ENCODE measurements around the gene GRWD1. TPM values are rescaled to one million over a fixed set of nuclear protein-coding genes. Genes with fewer than 3 reads are reported as not detected.
A peak's percentile ranks its signal among the peaks of the same experiment; 100 is the strongest.
"Not testable (repeated sequence)": the region's sequence is repeated elsewhere in the genome, so short reads cannot be mapped to it uniquely, and the experiment has no call there.

Gene GRWD1
- total RNA-seq, 2 experiments from 2014 or later = 32.4 to 36.0 TPM

DNA sequence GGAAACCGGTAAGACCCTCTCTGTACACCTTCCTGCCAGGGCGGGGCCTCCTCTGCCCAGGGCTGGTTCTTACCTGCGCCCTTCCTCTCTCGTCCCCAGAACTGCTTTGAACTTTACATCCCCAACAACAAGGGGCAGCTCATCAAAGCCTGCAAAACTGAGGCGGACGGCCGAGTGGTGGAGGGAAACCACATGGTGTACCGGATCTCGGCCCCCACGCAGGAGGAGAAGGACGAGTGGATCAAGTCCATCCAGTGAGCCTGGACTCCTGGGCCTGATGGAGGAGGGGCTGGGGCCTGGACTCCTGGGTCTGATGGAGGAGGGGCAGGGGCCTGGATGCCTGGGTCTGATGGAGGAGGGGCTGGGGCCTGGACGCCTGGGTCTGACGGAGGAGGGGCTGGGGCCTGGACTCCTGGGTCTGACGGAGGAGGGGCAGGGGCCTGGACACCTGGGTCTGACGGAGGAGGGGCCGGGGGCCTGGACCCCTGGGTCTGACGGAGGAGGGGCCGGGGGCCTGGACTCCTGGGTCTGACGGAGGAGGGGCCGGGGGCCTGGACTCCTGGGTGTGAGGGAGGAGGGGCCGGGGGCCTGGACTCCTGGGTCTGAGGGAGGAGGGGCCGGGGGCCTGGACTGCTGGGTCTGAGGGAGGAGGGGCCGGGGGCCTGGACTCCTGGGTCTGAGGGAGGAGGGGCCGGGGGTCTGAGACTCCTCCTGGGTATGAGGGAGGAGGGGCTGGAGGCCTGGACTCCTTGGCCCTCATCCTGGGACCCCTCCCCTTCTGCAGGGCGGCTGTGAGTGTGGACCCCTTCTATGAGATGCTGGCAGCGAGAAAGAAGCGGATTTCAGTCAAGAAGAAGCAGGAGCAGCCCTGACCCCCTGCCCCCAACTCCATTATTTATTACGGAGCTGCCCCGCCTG lies 32.8 kb downstream of the GRWD1 start:
- intact Hi-C loops (cut with micrococcal nuclease) = no loop called here
- Mint-ChIP-seq H3K36me3 (ENCODE audit: low read depth) (peaks cover 5% of the 10 kb centered on the region), H3K4me1 (ENCODE audit: low read depth) (peaks cover 19% of the 10 kb centered on the region), H3K27ac (no peak overlapping the region), H3K27me3 (ENCODE audit: low read depth) (no peaks in the 10 kb centered on the region), H3K9me3 (no peaks in the 10 kb centered on the region), H3K4me3 (no peak overlapping the region)
- CTCF ChIA-PET = interaction anchor here (3.0 kb wide), 1 partner anchor 11 kb away, joined by 25 read pairs; no protein-coding TSS in a partner anchor
- no peak for DNase-seq

DNA sequence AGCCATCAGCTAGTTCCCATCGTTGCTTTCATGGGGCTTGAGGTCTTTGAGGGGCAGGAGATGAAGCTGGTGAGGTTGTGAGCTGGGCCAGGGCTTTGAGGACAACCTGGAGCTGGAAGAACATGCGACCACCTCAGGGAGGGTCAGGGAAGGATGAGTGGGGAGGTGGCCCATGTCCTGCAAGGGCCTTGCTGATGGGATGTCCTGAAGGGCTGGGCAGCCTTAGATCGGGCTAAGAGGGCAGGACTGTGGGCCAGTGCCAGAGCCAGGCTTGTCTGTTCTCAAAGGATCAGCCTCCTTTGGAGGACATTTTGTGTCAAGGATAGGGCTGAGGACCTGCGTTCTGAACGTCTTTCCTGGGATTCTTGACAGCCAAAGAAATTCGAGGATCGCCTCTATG lies 33.9 kb downstream of the GRWD1 start:
- Mint-ChIP-seq H3K27ac (peak overlapping the region; percentile 9), H3K9me3 (no peaks in the 10 kb centered on the region), H3K36me3 (ENCODE audit: low read depth) (peaks cover 2% of the 10 kb centered on the region), H3K4me1 (ENCODE audit: low read depth) (peaks cover 19% of the 10 kb centered on the region), H3K4me3 (peak overlapping the region; percentile 75), H3K27me3 (ENCODE audit: low read depth) (no peaks in the 10 kb centered on the region)
- DNase-seq = no peak
- CTCF ChIA-PET = interaction anchor here (3.0 kb wide), 1 partner anchor 10 kb away, joined by 25 read pairs; no protein-coding TSS in a partner anchor
- intact Hi-C loops (cut with micrococcal nuclease) = no loop called here

DNA sequence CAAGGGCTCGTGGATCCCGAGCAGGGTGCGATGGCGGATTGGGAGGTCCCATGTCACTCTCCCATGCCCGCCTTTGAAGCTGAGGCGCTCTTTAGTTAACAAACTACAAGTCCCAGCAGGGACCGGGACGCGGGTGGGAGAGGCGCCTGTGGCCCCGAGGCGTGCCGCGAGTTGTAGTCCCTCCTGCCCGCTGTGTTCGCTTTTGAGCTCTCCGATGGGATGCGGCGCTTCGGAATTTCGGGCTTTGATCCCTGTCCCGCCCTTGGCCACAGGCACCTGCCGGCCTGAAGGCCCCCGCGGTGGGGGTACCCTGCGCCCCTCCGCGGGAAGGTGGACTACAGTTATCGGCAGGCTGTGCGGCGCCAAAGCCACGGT lies 34.4 kb downstream of the GRWD1 start:
- DNase-seq = peak; percentile 40

DNA sequence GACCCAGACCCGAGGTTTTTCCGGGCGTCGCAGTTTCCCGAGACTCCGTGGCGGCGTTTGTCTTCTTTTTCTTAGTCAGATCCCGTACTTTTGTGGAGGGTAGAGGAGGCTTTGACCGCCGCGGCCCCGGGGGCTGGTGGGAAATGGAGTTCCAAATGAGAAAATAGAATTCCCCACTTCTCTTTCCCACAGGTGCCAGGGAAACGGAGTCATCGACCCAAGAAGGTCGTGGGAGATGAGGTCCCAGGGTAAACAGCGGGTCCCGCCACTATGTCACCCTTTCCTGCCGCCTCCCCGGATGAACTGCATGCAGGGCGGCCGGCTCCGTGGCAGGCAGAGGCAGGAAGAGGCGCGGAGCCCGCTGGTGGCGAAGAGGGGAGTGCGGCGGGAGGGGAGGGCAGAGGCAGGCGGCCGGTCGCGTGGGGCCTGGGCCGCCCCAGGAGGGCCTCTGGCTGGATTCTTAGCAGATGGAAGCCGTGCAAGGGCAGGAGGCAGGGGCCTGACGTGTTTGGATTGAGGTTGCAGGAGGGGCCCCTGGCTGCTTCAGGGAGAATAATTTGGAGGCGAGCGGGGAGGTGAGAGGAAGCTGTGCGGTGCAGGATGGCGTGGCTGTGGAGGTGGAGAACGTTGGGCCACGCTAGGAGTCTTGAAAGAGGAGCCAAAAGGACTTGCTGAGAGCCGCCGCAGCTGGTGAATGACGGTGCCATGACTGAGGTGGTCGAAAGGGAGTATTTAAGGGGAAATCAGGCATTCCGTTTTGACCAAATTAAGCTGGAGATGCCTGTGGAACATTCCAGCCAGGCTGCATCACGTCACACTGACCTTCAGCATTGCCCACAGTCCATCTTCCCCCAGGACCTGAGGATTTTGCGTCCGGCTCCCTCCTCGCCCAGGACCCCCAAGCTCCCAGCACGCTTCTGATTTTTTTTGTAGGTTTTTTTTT lies 35.0 kb downstream of the GRWD1 start:
- DNase-seq = peak; percentile 70
- Mint-ChIP-seq H3K27ac (peak overlapping the region; percentile 79), H3K4me1 (ENCODE audit: low read depth) (peaks cover 19% of the 10 kb centered on the region), H3K9me3 (no peaks in the 10 kb centered on the region), H3K36me3 (ENCODE audit: low read depth) (peaks cover 2% of the 10 kb centered on the region), H3K4me3 (peak overlapping the region; percentile 75), H3K27me3 (ENCODE audit: low read depth) (no peaks in the 10 kb centered on the region)
- CTCF ChIA-PET = interaction anchor here (0.6 to 3.0 kb wide), 4 partner anchors 9 to 161 kb away, joined by 3 to 25 read pairs (median 6); no protein-coding TSS in a partner anchor
- intact Hi-C loops (cut with micrococcal nuclease) = no loop called here

More for the DNA sequence above, 34.4 kb downstream of the GRWD1 start:
- Mint-ChIP-seq H3K27ac (peak overlapping the region; percentile 79), H3K36me3 (ENCODE audit: low read depth) (peaks cover 2% of the 10 kb centered on the region), H3K9me3 (no peaks in the 10 kb centered on the region), H3K4me1 (ENCODE audit: low read depth) (peaks cover 19% of the 10 kb centered on the region), H3K4me3 (peak overlapping the region; percentile 75), H3K27me3 (ENCODE audit: low read depth) (no peaks in the 10 kb centered on the region)
- CTCF ChIA-PET = interaction anchor here (3.0 kb wide), 1 partner anchor 9 kb away, joined by 25 read pairs; no protein-coding TSS in a partner anchor
- intact Hi-C loops (cut with micrococcal nuclease) = no loop called here

DNA sequence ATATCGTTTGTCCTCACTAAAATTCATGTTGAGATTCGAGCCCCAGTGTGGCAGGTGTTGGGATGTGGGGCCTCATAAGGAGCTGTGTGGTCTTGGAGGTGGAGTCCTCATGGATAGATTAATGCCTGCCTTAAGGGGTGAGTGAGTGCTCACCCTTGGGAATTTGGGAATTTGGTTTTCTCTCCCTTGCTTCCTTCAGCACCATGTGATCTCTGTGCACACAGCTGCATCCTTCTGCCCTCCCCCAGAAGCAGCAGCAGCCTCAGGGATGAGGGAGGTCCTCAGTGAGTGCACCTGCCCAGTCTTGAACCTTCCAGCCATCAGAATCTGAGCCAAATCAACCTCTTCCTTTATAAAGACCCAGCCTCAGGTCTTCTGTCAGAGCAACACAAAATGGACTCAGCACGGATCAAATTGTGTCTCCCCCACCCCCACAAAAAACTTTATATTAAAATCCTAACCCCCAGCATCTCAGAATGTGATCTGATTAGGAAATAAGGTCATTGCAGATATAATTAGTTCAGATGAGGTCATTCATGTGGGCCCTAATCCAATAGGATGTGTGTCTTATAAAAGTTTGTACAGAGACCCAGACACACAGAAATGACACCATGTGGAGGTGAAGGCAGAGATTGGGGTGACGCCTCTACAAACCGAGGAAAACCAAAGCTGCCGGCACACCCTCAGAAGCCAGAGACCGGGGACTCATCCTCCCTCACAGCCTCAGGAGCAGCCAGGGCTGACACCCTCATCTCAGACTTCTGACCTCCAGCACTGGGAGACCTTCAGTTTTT lies 36.3 kb downstream of the GRWD1 start:
- peak overlapping the region; percentile 20 for H3K4me3 Mint-ChIP-seq
- no peaks in the 10 kb centered on the region for H3K36me3 Mint-ChIP-seq (ENCODE audit: low read depth)
- H3K9me3 Mint-ChIP-seq = no peaks in the 10 kb centered on the region
- no peak overlapping the region for H3K27ac Mint-ChIP-seq
- CTCF ChIA-PET = interaction anchor here (1.1 to 3.0 kb wide), 2 partner anchors 7 to 25 kb away, joined by 3 to 25 read pairs; no protein-coding TSS in a partner anchor
- peaks cover 19% of the 10 kb centered on the region for H3K4me1 Mint-ChIP-seq (ENCODE audit: low read depth)
- intact Hi-C loops (cut with micrococcal nuclease) = no loop called here
- no peak for DNase-seq
- no peaks in the 10 kb centered on the region for H3K27me3 Mint-ChIP-seq (ENCODE audit: low read depth)

DNA sequence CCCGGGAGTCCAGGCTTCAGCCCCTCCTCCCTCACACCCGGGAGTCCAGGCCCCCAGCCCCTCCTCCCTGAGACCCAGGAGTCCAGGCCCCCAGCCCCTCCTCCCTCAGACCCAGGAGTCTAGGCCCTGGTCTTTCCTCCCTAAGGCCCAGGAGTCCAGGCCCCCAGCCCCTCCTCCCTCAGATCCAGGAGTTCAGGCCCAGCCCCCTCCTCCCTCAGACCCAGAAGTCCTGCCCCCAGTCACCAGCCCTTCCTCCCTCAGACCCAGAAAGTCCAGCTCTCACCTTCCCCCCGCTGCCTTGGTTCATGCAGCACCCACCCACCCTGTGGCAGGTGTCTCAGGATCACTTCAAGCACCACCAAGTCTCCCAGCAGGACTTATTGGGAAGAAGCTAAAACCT lies 37.5 kb downstream of the GRWD1 start:
- no peaks in the 10 kb centered on the region for H3K27me3 Mint-ChIP-seq (ENCODE audit: low read depth)
- intact Hi-C loops (cut with micrococcal nuclease) = no loop called here
- H3K9me3 Mint-ChIP-seq = no peaks in the 10 kb centered on the region
- H3K4me1 Mint-ChIP-seq (ENCODE audit: low read depth) = peaks cover 19% of the 10 kb centered on the region
- DNase-seq = no peak
- H3K4me3 Mint-ChIP-seq = no peak overlapping the region
- H3K36me3 Mint-ChIP-seq (ENCODE audit: low read depth) = no peaks in the 10 kb centered on the region
- H3K27ac Mint-ChIP-seq = no peak overlapping the region
- CTCF ChIA-PET = interaction anchor here (0.8 kb wide), 1 partner anchor 101 kb away, joined by 3 read pairs; no protein-coding TSS in a partner anchor

DNA sequence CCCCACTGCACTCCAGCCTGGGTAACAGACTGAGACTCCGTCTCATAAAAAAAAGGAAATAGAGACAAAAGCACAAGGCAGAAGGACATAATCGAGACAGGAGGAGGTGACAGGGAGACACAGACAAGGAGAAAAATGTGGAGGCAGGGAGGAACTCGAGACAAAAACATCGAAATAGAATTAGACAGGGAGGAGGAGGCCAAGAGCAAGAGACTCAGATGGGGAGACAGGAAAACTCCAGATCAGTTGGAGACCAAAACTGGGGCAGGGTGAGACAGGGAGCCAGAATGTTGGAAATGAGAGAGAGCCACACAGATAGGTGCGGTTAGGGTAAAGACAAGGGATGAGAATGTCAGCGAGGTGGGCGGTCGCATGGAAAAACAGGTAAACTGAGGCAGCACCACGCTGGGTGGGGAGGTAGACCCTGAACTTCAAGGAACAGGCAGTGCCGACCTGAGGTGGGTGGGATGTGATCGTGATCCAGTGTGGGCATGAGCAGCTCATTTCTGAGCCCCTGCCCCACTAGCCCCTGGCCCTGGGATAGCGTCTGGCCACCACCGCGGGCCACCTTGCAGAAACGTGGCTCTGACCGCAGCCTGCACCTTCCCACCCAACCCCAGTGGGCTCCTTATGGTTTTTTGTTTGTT lies 38.6 kb downstream of the GRWD1 start:
- Mint-ChIP-seq H3K27me3 (ENCODE audit: low read depth) (no peaks in the 10 kb centered on the region), H3K27ac (no peak overlapping the region), H3K9me3 (no peaks in the 10 kb centered on the region), H3K36me3 (ENCODE audit: low read depth) (no peaks in the 10 kb centered on the region), H3K4me3 (no peak overlapping the region), H3K4me1 (ENCODE audit: low read depth) (peaks cover 19% of the 10 kb centered on the region)
- intact Hi-C loops (cut with micrococcal nuclease) = no loop called here
- CTCF ChIA-PET = no interaction called here
- no peak for DNase-seq

DNA sequence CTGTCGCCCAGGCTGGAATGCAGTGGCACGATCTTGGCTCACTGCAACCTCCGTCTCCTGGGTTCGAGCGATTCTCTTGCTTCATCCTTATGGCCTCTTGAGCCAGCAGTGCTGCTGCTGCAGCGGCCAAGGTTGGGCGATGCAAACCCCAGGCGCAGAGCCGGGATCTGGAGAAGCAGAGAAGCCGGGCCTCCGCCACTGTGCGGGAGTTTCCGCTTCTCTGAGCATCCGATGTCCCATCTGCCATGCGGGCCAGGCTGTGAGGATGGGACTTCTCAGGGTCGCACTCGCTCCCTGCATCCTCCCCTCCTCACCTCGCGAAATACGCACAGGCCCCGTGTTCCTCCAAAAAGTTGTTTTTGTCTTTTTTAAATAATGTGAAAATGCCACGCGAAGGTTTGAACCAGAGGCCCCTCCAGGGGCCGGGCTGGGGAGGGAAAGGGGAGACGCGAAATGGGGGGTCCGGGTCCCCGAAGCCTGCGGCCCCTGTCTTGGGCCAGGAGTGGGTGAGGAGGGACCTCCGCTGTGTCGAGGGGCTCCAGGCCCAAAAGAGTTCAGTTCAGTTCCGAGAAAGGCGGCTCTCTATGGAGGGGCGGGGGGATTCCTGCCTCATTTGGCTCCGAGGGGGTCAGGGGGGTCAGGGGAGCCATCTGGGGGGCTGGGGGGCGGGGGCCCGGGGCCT lies 39.3 kb downstream of the GRWD1 start:
- CTCF ChIA-PET = no interaction called here
- intact Hi-C loops (cut with micrococcal nuclease) = no loop called here
- H3K27ac Mint-ChIP-seq = no peak overlapping the region
- H3K36me3 Mint-ChIP-seq (ENCODE audit: low read depth) = no peaks in the 10 kb centered on the region
- no peak overlapping the region for H3K4me3 Mint-ChIP-seq
- H3K9me3 Mint-ChIP-seq = no peaks in the 10 kb centered on the region
- peaks cover 18% of the 10 kb centered on the region for H3K4me1 Mint-ChIP-seq (ENCODE audit: low read depth)
- DNase-seq = no peak
- peaks cover 3% of the 10 kb centered on the region for H3K27me3 Mint-ChIP-seq (ENCODE audit: low read depth)

DNA sequence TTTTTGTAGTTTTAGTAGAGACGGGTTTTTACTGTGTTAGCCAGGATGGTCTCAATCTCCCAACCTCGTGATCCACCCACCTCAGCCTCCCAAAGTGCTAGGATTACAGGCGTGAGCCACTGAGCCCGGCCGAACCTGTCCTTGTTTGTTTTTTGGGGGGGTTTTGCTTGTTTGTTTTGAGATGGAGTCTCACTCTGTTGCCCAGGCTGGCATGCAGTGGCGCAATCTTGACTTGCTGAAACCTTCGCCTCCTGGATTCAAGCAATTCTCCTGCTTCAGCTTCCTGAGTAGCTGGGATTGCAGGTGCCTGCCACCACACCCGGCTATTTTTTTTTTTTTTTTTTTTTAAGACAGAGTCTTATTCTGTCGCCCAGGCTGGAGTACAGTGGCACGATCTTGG lies 40.9 kb downstream of the GRWD1 start:
- CTCF ChIA-PET = interaction anchor here (0.6 to 1.9 kb wide), 2 partner anchors 97 to 223 kb away, joined by 7 to 8 read pairs; no protein-coding TSS in a partner anchor
- H3K27ac Mint-ChIP-seq; H3K4me3 Mint-ChIP-seq; H3K9me3 Mint-ChIP-seq; H3K36me3 Mint-ChIP-seq (ENCODE audit: low read depth); intact Hi-C loops (cut with micrococcal nuclease); DNase-seq: not testable (repeated sequence)
- Mint-ChIP-seq H3K4me1 (ENCODE audit: low read depth) (peaks cover 17% of the 10 kb centered on the region), H3K27me3 (ENCODE audit: low read depth) (peaks cover 11% of the 10 kb centered on the region)

DNA sequence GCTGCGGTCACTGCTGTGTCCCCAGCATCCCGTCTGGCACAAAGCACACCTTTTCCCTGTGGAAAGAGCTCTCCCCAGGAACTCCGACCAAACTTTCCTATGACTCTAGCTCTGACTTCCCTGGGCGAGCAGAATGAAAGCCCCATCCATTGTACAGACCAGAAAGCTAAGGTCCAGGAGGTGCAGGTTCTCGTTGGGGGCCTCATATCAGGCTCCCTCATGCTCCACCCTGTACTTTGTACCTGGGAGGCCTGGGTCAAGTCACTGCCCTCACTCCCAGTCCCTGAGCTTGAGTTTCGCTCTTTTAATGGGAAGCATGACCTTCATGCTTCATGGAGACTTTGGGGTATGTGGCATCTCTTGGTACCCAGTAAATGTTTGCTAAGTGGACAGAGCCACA lies 41.8 kb downstream of the GRWD1 start:
- CTCF ChIA-PET = interaction anchor here (1.2 to 1.9 kb wide), 3 partner anchors 96 to 121 kb away, joined by 3 to 8 read pairs (median 6); no protein-coding TSS in a partner anchor
- peaks cover 18% of the 10 kb centered on the region for H3K4me1 Mint-ChIP-seq (ENCODE audit: low read depth)
- peaks cover 16% of the 10 kb centered on the region for H3K27me3 Mint-ChIP-seq (ENCODE audit: low read depth)
- H3K4me3 Mint-ChIP-seq = no peak overlapping the region
- H3K36me3 Mint-ChIP-seq (ENCODE audit: low read depth) = no peaks in the 10 kb centered on the region
- DNase-seq = no peak
- intact Hi-C loops (cut with micrococcal nuclease) = no loop called here
- no peaks in the 10 kb centered on the region for H3K9me3 Mint-ChIP-seq
- H3K27ac Mint-ChIP-seq = no peak overlapping the region

DNA sequence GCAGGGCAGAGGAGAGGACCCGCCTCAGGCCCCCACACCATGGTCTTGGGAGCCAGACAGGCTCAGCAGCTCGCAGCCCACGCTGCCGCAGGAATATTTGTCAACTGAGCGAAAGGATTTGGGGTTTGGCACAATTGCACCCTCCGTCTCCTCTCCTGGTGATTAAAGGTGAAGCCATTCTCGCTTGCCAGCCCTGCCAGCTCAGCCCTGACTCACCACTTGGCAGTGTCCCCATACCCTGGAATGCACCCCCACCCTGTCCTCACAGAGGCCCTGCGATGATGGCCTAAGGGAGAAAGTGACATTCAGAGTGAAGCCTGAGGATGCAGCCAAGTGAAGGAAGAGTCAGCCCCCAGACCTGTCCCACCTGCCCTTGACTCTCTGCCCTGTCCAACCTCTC lies 42.2 kb downstream of the GRWD1 start:
- CTCF ChIA-PET = interaction anchor here (1.1 to 2.5 kb wide), 5 partner anchors 18 to 121 kb away, joined by 3 to 10 read pairs (median 7); no protein-coding TSS in a partner anchor
- no peaks in the 10 kb centered on the region for H3K36me3 Mint-ChIP-seq (ENCODE audit: low read depth)
- peaks cover 22% of the 10 kb centered on the region for H3K4me1 Mint-ChIP-seq (ENCODE audit: low read depth)
- no peak for DNase-seq
- H3K27me3 Mint-ChIP-seq (ENCODE audit: low read depth) = peaks cover 18% of the 10 kb centered on the region
- intact Hi-C loops (cut with micrococcal nuclease) = no loop called here
- H3K27ac Mint-ChIP-seq = no peak overlapping the region
- H3K9me3 Mint-ChIP-seq = no peaks in the 10 kb centered on the region
- H3K4me3 Mint-ChIP-seq = no peak overlapping the region
